Stimulated activated CD4-positive, alpha-beta T cell treated with anti-CD3 and anti-CD28 coated beads, TNF-alpha, amount 100 ng/mL, for 4 hours (primary cell): Measurements from ENCODE around the gene AFAP1.

Source experiments
- DNase-seq, 3 experiments: peaks; one replicate each; pipeline ENCODE4 v3.0.0-alpha.2; 2020; ENCODE audit warnings: low read depth in 3 of 3

Gene AFAP1

DNA sequence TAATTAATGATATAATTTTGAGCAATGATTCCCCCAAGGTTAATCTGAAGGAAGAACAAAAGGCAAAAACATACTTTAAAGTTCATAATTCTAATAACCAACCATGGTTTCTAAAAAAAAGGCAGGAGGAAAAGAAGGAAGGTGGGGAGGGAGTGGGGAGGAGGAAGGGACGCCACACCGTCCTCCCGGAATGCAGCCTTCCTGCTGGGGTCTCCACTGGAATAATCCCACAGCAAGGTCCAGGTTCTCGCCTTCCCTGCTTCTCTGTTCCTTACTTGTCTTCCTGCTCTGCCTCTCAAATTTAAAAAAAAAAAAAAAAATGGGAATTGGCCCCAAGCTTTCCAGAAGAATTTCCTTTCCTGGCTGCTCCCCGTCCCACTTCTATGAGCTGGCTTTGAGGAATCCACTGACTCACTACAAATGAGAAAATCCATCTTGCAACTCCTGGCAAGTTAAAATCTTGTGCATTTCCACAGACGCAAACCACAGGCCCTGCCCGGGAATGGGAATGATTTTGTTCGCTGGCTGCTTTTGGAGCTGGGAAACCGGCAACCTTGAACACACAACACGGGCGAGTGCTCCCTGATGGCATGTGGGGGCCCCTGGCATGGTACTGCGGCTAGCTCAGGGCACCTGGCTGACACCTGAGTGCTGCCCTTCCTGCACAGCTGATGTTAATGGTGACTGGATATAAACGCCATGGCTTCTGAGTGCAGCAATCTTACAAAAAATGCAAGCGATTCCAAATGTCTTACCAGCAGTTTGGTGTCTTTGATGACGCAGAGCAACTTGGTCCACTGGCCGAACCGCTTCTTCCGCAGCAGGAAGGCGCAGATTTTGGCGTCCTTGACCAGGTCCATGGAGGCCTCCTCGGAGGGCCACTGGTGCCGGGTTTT lies 97.0 kb downstream of the AFAP1 start:
- DNase-seq, result no peak

DNA sequence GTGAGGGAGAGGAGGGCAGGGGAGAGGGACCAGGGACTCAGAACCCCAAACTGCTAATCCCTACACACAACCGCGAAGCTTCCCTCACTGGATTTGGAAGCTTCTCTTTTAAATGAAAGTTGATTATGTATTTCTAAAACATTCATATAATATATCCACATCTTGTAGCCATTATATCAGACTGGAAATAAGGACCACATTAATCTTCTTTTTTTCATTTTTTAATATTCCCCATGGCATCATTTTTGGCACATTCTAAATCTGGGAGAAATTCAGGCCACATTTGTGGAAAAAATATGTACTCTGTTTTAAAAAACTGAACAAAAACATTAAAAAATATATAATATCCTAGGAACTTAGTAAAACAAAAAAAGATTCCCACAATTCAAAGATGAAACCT lies 97.8 kb downstream of the AFAP1 start:
- DNase-seq, result no peak

DNA sequence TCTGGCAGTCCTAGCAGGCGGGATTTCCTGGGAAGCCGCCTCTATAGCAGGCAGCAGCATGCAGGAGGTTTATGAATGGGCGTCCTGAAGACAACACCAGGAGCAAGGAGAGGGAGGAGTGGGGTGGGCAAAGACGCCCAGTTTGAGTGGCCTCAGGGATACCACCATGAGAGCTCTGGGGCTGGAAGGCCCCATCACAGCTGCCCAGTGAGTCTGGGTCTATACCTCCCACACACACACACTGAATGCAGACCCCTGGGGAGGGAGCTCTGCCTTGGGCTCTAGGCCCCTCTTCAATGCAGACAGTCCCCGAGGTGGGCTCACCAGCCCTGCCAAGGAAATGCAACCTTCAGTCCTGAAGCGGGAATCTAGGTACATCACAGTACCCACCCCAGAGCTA lies 98.6 kb downstream of the AFAP1 start:
- no peak for DNase-seq

DNA sequence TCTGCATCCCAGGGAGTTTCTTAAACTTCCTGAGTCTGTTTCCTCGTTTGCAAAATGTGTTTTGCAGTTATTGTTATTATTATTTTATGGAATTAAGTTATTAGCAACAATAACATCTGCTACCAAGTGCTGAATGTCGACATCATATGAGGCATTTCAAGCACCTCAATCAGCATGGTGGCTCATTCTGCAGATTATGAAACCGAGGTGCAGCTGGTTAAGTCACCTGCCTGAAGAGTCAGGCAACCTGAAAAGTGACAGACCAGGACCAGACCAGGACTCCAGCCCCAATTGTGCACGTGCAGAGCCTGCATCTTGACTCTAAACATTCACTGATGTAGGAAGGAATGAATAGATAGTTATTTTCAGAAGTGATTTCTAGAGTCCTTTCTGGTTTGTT lies 99.8 kb downstream of the AFAP1 start:
- DNase-seq, result no peak

DNA sequence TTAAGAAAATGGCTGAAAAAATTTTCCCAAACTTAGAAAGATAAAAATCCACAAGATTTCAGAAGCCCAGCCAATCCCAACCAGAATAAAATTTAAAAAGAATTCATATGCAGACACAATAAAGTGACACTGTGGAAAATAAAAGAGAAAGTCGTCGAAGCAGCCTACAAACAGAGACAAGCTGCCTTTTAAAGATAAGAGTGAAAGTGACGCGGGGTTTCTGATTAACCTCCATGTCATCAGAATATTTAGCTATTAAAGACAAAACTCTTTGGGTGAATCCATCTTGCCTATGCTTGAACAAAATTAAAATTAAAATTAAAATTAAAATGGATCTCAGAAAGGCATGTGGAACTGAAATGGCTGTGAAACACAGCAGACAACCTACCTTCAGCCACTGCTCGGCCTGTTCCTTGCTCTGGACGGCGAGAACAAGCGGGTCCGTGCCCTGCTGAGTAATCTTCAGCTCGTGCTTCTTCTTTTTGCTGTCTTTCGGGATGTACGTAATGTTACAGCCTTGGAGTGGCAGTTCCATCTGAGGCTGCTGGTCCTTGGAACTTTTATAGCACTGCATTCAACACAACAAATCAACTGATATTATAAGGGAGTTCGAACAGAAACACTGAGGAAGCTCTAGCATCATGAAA lies 101.4 kb downstream of the AFAP1 start:
- no peak for DNase-seq

DNA sequence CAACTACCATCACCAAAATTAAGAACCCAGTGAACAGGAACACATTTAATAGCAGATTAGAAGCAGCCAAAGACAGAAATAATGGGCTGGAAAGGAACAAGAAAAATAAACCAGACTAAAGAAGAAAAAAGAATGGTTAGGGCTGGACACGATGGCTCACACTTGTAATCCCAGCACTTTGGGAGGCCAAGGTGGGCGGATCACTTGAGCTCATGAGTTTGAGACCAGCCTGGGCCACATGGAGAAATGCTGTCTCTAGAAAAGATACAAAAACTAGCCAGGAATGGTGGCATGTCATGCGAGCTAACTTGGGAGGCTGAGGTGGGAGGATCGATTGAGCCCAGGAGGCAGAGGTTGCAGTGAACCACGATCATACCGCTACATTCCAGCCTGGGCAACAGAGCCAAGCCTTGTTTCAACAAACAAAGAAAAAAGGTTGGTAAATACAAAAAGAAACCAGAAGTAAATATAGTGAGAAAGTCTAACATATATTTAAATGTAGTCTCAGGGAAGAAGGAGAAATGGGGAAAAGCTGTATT lies 102.0 kb downstream of the AFAP1 start:
- DNase-seq, result no peak

DNA sequence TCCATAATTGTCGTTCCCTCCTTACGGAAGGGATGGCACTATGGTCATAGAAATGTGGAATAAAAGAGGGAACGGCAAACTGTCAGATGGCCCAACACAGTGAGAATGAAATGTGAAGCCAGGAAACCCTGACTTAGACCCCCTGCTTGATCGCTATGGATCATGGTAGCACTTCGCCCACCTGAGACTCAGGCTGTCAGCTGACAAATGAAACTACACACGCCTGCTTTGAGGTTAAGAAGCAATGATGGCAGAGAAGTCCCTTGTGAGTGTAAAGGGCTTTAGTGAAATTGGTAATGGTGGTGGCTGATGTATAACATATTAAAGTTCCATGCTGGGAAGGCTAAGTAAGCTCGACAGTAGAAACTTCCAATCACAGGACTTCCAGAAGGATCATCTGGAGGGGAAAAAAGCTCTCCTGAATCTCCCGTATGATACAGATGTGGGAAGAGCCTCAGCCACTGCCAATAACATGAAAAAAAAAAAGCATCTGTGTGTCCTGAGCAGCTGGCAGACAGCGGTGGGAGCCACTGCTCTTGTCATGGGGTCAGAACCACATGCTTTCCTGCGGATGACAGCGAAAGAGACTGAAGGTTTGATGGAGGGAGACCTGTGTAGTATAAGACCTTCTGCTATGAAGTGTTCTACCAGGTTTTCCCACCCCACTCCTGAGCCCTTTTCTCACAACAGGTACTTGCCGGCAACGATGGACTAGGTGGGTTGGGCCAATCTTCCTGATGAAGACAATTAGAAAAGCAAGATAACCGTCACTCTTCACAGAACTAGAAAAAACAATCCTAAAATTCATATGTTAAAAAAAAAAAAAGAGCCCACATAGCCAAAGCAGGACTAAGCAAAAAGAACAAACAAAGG lies 107.6 kb downstream of the AFAP1 start:
- DNase-seq, result no peak

DNA sequence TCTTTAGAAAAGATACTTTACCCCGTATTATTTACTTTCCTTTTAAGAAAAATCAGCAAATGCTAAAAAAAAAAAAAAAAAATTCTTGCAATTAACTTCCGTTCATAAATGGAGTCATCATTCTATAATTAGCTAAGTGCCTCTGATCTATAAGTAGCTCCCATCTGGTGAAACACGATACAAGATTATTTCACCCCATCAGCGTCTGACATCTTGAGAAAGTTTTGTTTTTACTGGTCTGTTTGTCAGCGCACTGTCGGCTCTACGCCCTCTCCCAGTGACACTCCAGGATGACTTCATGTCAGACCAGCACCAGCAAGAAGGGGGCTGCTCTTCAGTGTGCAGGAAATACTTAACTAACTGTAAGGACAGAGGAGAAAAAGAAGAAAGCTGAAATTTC lies 108.3 kb downstream of the AFAP1 start:
- DNase-seq, result no peak

DNA sequence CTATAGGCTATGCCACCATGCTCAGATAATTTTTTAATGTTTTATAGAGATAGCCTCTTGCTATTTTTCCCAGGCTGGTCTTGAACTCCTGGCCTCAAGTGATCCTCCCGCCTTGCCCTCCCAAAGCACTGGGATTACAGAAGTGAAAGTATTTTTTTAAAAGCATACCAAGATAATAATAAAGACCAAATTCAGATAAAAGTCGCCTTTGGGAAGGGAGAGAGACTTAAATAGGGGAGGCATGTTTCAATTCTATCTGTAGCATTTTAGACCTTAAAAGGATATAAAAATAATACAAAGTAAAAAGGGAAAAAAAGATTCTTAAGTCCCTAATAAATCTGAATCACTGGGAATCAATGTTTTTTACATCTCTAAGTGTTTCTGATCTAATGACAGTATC lies 108.9 kb downstream of the AFAP1 start:
- no peak for DNase-seq

DNA sequence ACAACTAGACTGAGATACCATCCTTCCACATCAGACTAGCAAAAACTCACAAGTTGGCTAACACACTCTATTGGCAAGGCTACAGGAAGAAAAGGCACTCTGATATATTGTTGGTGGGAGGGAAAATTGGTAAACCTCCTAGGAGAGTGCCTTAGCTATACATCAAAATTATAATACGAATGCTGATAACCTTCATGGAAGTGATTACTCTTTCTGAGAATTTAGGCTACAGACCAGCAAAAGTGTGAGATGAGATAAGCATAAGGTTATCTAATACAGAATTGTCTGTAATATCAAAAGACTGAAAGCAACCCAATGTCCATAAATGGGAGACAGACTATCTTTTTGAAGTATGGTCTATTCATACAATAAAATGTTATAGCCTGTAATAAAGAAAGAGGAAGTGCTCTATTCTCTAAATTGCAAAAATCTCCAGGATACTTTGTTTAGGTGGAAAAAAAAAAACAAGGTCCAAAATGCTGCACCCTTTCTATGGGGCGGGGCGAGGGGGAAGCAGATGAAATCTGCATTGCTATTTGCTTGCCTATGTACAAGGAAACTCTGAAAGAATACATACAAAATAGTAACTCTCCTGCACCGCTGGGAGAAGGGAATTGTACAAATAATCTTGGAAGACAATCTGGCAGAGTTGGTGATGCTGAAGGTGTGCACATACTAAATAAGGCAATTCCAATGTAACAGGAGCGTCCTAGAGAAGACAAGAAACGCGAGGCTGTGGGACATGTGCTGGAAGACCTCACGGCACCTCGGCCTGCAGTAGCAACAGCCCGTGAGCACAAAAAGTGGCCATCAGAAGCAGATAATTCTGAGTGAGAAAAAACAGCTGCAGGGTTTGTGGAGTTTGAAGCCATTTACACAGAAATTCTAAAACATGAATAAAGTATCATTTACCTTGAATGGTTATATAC lies 109.7 kb downstream of the AFAP1 start:
- no peak for DNase-seq

DNA sequence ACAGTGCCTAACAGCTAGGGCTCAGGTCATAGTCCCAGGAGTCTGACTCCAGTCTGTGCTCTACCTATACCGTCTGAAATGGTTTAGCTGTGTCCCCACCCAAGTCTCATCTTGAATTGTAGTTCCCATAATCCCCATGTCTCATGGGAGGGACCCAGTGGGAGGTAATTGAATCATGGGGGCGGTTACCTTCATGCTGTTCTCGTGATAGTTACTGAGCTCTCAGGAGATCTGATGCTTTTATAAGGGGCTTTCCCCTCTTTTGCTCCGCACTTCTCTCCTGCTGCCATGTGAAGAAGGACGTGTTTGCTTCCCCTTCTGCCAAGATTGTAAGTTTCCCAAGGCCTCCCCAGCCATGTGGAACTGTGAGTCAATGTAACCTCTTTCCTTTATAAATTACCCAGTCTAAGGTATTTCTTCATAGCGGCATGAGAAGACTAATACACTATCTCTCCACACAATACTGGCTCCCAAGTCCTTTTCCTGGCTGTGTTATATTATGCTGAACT lies 110.8 kb downstream of the AFAP1 start:
- no peak for DNase-seq

DNA sequence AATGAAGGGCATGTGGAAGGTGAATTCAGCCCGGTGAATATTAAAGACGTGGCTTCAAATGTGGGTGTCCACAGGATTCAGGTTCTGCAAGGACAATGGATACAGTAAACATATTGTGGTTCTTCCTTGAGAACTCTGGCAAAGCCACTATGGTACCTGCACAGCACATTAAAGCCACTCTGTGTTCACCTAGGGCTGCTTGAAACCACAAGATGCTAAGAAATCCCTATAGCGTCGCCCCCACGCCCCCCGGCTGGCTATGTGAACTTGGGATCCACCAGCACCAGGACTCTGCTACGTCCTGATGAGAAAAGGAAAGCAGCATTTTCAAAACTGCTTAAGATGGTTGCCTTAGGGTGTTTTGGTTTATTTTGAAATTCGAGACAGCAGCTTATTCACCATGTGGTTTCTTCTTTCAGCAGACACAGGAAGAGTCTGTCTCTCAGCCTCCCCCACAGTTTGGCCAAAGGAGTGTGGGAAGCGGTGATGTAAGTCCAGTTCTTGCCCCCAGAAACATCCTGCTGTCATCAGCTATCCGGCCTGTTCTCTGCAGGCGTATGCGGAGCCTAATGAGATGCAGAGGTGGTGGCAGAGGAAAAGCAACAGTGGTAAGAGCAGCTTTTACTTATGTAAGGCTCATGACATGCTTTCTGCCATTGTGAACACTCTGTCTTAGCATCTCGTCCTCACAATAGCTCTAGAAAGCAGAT lies 111.5 kb downstream of the AFAP1 start:
- DNase-seq, result peak in 1 of 3 experiments; percentile 37

DNA sequence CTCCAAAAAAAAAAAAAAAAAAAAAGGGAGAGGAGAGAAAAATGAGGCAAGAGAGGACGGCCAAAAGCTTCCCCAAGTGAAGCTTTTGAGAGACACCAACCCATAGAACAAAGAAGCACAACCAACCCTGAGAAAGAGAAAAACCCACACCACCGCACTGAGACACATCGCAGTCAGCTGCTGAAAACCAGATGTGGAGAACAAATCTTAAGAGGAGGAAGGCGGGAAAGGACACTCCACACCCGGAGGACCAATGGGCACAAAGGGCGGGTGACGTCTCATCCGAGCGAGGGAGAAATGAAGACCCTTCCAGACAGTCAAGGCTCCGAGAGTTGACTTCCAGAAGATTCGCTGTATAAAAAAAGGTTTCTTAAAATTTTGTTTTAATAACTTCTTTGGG lies 112.1 kb downstream of the AFAP1 start:
- no peak for DNase-seq

DNA sequence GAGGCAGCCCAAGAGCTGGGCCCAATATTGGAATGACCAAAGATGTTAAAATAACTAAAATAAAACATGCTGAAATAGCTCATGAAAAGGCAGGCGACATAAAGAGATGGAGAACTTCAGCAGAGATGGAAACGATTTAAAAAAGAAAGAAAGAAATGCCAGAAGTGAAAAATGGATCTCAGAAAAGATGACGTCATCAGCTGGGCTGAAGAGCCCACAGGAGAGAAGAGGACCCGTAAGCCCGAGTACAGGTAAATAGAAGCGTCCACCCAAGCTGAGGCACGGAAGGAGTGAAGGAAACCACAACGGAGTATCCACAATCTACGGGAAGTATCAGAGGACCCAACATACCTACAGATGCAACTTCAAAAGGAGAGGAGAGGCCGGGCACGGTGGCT lies 112.8 kb downstream of the AFAP1 start:
- no peak for DNase-seq

DNA sequence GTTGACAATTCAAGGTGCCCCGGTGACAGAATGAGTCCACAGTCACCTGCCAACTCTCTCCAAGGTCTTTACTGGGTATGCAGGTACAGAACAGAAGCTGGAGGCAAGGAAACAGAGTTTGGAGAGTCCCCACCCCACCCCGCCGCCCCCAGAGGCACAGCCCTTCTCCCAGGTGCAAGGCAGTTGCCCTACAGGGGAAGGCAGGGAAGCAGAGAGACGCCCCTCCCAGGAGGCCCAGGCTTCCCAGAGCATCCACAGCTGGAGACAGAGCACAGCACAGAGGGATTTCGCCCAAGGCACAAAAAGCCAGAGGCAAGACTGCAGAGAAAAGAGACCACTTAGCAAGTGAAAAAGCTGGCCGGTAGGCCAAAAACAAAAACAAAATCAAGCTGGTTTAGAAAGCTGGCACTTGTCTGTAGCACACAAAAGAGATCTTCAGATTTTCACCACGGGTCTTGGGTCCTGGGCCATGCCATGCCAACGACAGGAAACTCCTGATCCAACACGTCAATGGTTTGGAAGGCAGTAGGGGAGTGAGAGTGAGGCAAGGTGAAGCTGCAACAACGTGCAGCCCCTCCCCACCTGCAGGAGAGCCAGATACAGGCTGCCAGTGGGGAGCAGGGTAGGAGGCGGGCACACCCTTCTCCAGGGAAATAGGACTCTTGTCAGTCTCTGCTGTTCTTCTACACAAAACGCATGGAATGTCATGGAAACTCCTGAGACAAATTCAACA lies 113.3 kb downstream of the AFAP1 start:
- no peak for DNase-seq

DNA sequence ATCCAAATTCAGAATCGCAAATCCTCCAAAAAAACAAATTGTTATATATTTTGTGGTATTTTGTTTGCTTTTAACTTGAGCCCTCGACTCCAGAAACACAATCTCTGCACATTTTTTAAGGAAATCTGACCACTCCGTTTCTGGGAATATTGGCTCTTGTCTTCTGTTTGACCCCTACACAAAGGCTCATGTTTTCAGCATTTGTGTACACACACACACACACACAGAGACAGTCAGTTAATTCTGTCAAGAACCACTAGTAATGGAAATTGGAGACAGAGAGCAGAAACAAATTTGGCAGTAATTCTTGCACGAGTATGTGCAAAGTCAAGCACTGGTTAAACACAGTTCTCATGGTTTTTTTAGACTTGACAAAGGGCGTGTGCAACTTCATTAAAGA lies 115.4 kb downstream of the AFAP1 start:
- DNase-seq, result no peak

DNA sequence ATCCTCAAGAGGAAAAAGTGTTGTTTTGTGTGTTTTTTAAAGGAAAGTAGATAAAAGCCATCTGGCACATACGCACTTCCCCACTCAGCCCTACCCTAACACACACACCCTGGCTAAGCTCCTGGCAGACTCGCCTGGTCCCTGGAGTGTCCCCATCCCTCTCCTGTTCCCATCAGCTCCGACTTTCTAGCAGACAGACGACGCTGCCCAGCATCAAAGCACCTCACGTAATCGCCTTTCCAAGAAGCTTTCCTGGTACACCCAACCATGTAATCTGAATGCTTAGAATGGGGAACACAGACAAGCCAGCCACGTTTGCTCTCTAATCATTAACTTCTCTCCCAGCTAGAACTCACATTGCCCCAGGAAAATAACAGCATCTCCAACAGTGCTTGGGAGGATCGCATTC lies 116.2 kb downstream of the AFAP1 start:
- no peak for DNase-seq

DNA sequence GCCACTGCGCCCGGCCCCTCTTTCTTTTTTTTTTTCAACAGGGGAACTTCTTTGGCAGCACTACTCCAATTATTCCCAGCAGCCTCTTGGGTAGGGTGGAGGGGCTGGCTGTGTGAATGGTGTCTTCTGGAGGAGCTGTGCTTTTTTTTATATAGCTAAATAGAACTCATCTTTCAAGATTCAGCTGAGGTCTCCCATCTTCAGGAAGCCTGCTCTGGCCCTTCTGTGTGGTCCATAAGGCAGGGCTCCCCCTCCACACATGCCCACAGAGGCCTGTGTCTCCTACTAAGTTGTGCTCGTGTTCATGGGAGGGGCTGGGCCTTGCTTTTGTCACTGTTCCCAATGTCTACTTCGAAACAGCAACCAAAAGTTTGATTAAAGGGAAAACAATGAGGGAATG lies 116.8 kb downstream of the AFAP1 start:
- no peak for DNase-seq

DNA sequence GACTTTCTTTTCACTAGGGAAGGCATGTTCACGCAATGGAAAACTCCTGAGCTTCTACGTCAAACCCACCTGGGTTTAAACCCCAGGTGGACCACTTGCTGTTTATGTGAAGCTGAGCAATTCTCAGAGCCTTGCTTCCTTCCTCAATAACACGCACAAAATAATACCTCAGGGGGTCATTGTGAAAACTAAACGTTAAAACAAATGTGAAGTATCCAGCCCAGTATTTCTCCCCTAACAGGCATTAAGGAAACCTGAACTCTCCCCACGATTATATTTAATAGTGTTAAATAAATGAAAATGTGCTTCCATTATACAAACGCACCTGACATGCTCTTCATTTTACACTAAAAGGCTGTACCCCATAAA lies 117.5 kb downstream of the AFAP1 start:
- DNase-seq, result no peak
